ENCODE data around the gene OR52E1. TPM values are rescaled to one million over a fixed set of nuclear protein-coding genes. Genes with fewer than 3 reads are reported as not detected.

Gene OR52E1
- total and polyA plus RNA-seq, 2 of the 8 experiments (the other 6 are each of a cell fraction or from before 2014, with no cell fraction given): not detected

GRCh38 chr11:5088556-5088955, 19.2 kb downstream of the OR52E1 start:
- H3K27me3 ChIP-seq (replicated peaks in 1 of 4; ENCODE audit: control insufficient read depth in 3 of 4, extremely low read depth in 1 of 4, insufficient read depth in 3 of 4, low read length in 3 of 4): no peaks in the 10 kb centered on the region
- H3K9me3 ChIP-seq (ENCODE audit: insufficient read depth in 2 of 2, low read depth in 1 of 2, low read length in 1 of 2): no peaks in the 10 kb centered on the region
- no peaks in the 10 kb centered on the region for H3K79me1 ChIP-seq (ENCODE audit: low read depth, low read length)
- H4K91ac ChIP-seq (replicated peaks; ENCODE audit: insufficient read length, low read length): no peak overlapping the region
- H2BK5ac ChIP-seq (ENCODE audit: low read depth, low read length): no peak overlapping the region
- no peak overlapping the region for H3K27ac ChIP-seq (ENCODE audit: low read depth, low read length)
- ChIA-PET POLR2A (ENCODE audit: partially characterized antibody) (no interaction called here), CTCF (ENCODE audit: partially characterized antibody) (no interaction called here)
- H3K14ac ChIP-seq (ENCODE audit: insufficient read length): no peak overlapping the region
- H3K36me3 ChIP-seq (ENCODE audit: control insufficient read depth in 2 of 4, insufficient read depth in 4 of 4, low read length in 3 of 4): no peaks in the 10 kb centered on the region
- DNase-seq (ENCODE audit: low read depth in 1 of 2, low spot score in 2 of 2) (no peak), FAIRE-seq (no peak)
- no peak overlapping the region for H2BK12ac ChIP-seq (ENCODE audit: low read depth, low read length)
- no peak overlapping the region for H2AK5ac ChIP-seq (ENCODE audit: low read depth, low read length)
- H3K4me1 ChIP-seq (replicated peaks in 1 of 4; ENCODE audit: control insufficient read depth in 3 of 4, insufficient read depth in 4 of 4, low read length in 3 of 4): no peaks in the 10 kb centered on the region
- no peak overlapping the region for H4K8ac ChIP-seq (ENCODE audit: extremely low read depth, insufficient read depth, low read length)
- H2BK120ac ChIP-seq (replicated peaks; ENCODE audit: low read depth, low read length): no peak overlapping the region
- no peak overlapping the region for H2BK20ac ChIP-seq (ENCODE audit: low read length)
- no peak overlapping the region for H3K9ac ChIP-seq (replicated peaks in 1 of 4; ENCODE audit: extremely low read depth in 1 of 4, low read depth in 3 of 4, low read length in 3 of 4)
- no peaks in the 10 kb centered on the region for H3K23me2 ChIP-seq (ENCODE audit: low read depth, low read length)
- TF ChIP-seq CBX8 (IDR thresholded peaks at IDR 0.05; ENCODE audit: borderline replicate concordance, low read depth, low read length): no peak
- no peak for TF ChIP-seq NANOG (IDR thresholded peaks at IDR 0.05; ENCODE audit: insufficient read depth, low read depth, low read length, poor library complexity, severe bottlenecking)
- TF ChIP-seq FOSL1 (IDR thresholded peaks at IDR 0.05; ENCODE audit: insufficient read depth, low read depth, low read length): no peak
- H3K79me2 ChIP-seq (ENCODE audit: control insufficient read depth in 1 of 2, insufficient read depth in 2 of 2, low read length in 2 of 2): no peaks in the 10 kb centered on the region
- H2BK15ac ChIP-seq (ENCODE audit: low read length): no peak overlapping the region
- no peak overlapping the region for H3K4ac ChIP-seq (replicated peaks; ENCODE audit: insufficient read length, low read depth, low read length)
- H4K5ac ChIP-seq (ENCODE audit: insufficient read length, low read depth, low read length): no peak overlapping the region
- H3K56ac ChIP-seq (replicated peaks; ENCODE audit: insufficient read length, low read depth, low read length): no peak overlapping the region
- H3K23ac ChIP-seq (ENCODE audit: insufficient read length): no peak overlapping the region
- H3K4me3 ChIP-seq (ENCODE audit: extremely low read depth in 1 of 4, insufficient read depth in 2 of 4, low read depth in 3 of 4, low read length in 4 of 4): no peak overlapping the region
- H4K20me1 ChIP-seq (replicated peaks in 1 of 2; ENCODE audit: control insufficient read depth in 1 of 2, insufficient read depth in 2 of 2, low read length in 2 of 2): no peaks in the 10 kb centered on the region
- H2AFZ ChIP-seq (ENCODE audit: low read length): no peak overlapping the region
- no peak overlapping the region for H3K18ac ChIP-seq (ENCODE audit: extremely low read depth, low read length)
- H3K4me2 ChIP-seq (ENCODE audit: insufficient read depth in 1 of 2, low read depth in 2 of 2, low read length in 2 of 2): no peak overlapping the region
